HEK293 (cell line): ENCODE measurements around the gene TNN.

ENCODE experiments used
- CTCF ChIA-PET: fragments of 350-600 bp; formaldehyde crosslinking; extraction: SDS; loops from one replicate; lab custom pipeline; 2021; ENCODE audit warnings: antibody characterized with exemption; lab: Yijun Ruan, JAX
- POLR2A ChIA-PET: fragments of 300-600 bp; formaldehyde crosslinking; extraction: SDS; loops from one replicate; lab custom pipeline; 2020; ENCODE audit warnings: antibody characterized with exemption, inconsistent platforms; lab: Yijun Ruan, JAX
- H3K27ac ChIP-seq: fragments of 200-500 bp; sonication (Bioruptor generic); 2 replicates; pipeline ENCODE4 v1.5.1; 2014; ENCODE audit warnings: low read depth, low read length, control low read depth, inconsistent platforms; ENCODE audit errors: extremely low read depth
- H3K36me3 ChIP-seq, 2 experiments: fragments of 200-500 bp in 1 of 2; sonication (Bioruptor generic) in 1 of 2; 1 replicate in 1 of 2; 2 replicates in 1 of 2; pipeline ENCODE4 v1.5.1; 2014 to 2017; ENCODE audit warnings: inconsistent platforms in 2 of 2, low read length in 2 of 2; ENCODE audit not compliant: control insufficient read depth in 2 of 2, insufficient read depth in 1 of 2
- H3K4me1 ChIP-seq: fragments of 200-500 bp; sonication (Bioruptor generic); 2 replicates; pipeline ENCODE4 v1.5.1; 2014; ENCODE audit warnings: mild to moderate bottlenecking, low read length, inconsistent platforms; ENCODE audit not compliant: control insufficient read depth, insufficient read depth
- H3K4me3 ChIP-seq: 2 replicates; pipeline ENCODE4 v1.5.1; 2011; ENCODE audit warnings: low read depth, mild to moderate bottlenecking, control low read depth, low read length, moderate library complexity
- H3K9me3 ChIP-seq: fragments of 200-500 bp; sonication (Bioruptor generic); 2 replicates; pipeline ENCODE4 v1.5.1; 2014; ENCODE audit warnings: low read depth, low read length, inconsistent platforms; ENCODE audit not compliant: control insufficient read depth, insufficient read depth
- CTCF ChIP-seq: fragments of 450-650 bp; formaldehyde crosslinking; IDR thresholded peaks from 2 replicates; pipeline ENCODE4 v1.5.1; 2016; ENCODE audit warnings: missing biosample characterization, missing genetic modification characterization
- GLI2 ChIP-seq: fragments of 450-650 bp; formaldehyde crosslinking; IDR thresholded peaks from 2 replicates; pipeline ENCODE4; 2017; ENCODE audit warnings: missing biosample characterization, missing genetic modification characterization, low read depth, borderline replicate concordance
- GLIS1 ChIP-seq: fragments of 450-650 bp; formaldehyde crosslinking; IDR thresholded peaks from 2 replicates; pipeline ENCODE4 v1.5.1; 2016; ENCODE audit warnings: missing biosample characterization, missing genetic modification characterization
- HOXA7 ChIP-seq: sonication (generic); formaldehyde crosslinking; IDR thresholded peaks from 2 replicates; pipeline ENCODE4 v1.8.1; 2022; ENCODE audit warnings: missing genetic modification reagents, borderline replicate concordance
- MZF1 ChIP-seq: fragments of 450-650 bp; formaldehyde crosslinking; IDR thresholded peaks from 2 replicates; pipeline ENCODE4 v1.5.1; 2017; ENCODE audit warnings: missing biosample characterization, missing genetic modification characterization, borderline replicate concordance
- YY2 ChIP-seq: fragments of 450-650 bp; formaldehyde crosslinking; IDR thresholded peaks from 2 replicates; pipeline ENCODE4 v1.5.1; 2016; ENCODE audit warnings: missing biosample characterization, missing genetic modification characterization
- ZBTB1 ChIP-seq: fragments of 450-650 bp; formaldehyde crosslinking; IDR thresholded peaks from 2 replicates; pipeline ENCODE4 v1.5.1; 2016; ENCODE audit warnings: missing biosample characterization, missing genetic modification characterization
- ZBTB11 ChIP-seq: fragments of 450-650 bp; formaldehyde crosslinking; conservative IDR thresholded peaks from 2 replicates; pipeline ENCODE4 v1.5.1; 2016; ENCODE audit warnings: low read depth, missing biosample characterization, missing genetic modification characterization
- ZBTB21 ChIP-seq: fragments of 450-650 bp; formaldehyde crosslinking; IDR thresholded peaks from 2 replicates; pipeline ENCODE4 v1.5.1; 2017; ENCODE audit warnings: missing biosample characterization, missing genetic modification characterization
- ZBTB44 ChIP-seq: fragments of 450-650 bp; IDR thresholded peaks from 2 replicates; pipeline ENCODE4 v1.5.1; 2018; ENCODE audit warnings: missing biosample characterization, mild to moderate bottlenecking, missing genetic modification characterization
- ZFP37 ChIP-seq: fragments of 450-650 bp; formaldehyde crosslinking; IDR thresholded peaks from 2 replicates; pipeline ENCODE4 v1.5.1; 2016; ENCODE audit warnings: missing biosample characterization, missing genetic modification characterization
- ZNF211 ChIP-seq: fragments of 450-650 bp; formaldehyde crosslinking; IDR thresholded peaks from 2 replicates; pipeline ENCODE4 v1.5.1; 2016; ENCODE audit warnings: low read depth, missing biosample characterization, missing genetic modification characterization
- ZNF302 ChIP-seq: fragments of 450-650 bp; formaldehyde crosslinking; IDR thresholded peaks from 2 replicates; pipeline ENCODE4 v1.5.1; 2016; ENCODE audit warnings: missing biosample characterization, missing genetic modification characterization, low read depth
- ZNF341 ChIP-seq: fragments of 450-650 bp; formaldehyde crosslinking; IDR thresholded peaks from 2 replicates; pipeline ENCODE4; 2016; ENCODE audit warnings: low read depth, missing biosample characterization, missing genetic modification characterization
- ZNF423 ChIP-seq: fragments of 450-650 bp; formaldehyde crosslinking; IDR thresholded peaks from 2 replicates; pipeline ENCODE4 v1.5.1; 2016; ENCODE audit warnings: missing biosample characterization, missing genetic modification characterization
- ZNF510 ChIP-seq: fragments of 450-650 bp; formaldehyde crosslinking; IDR thresholded peaks from 2 replicates; pipeline ENCODE4 v1.5.1; 2018; ENCODE audit warnings: mild to moderate bottlenecking, missing genetic modification characterization, missing biosample characterization; ENCODE audit not compliant: insufficient replicate concordance
- ZNF514 ChIP-seq: fragments of 450-650 bp; formaldehyde crosslinking; IDR thresholded peaks from 2 replicates; pipeline ENCODE4 v1.5.1; 2016; ENCODE audit warnings: missing biosample characterization, missing genetic modification characterization
- ZNF521 ChIP-seq: fragments of 450-650 bp; formaldehyde crosslinking; IDR thresholded peaks from 2 replicates; pipeline ENCODE4 v1.5.1; 2017; ENCODE audit warnings: missing biosample characterization, mild to moderate bottlenecking, missing genetic modification characterization
- ZNF544 ChIP-seq: fragments of 450-650 bp; formaldehyde crosslinking; IDR thresholded peaks from 2 replicates; pipeline ENCODE4 v1.5.0; 2017; ENCODE audit warnings: missing biosample characterization, missing genetic modification characterization
- ZNF571 ChIP-seq: fragments of 450-650 bp; formaldehyde crosslinking; IDR thresholded peaks from 2 replicates; pipeline ENCODE4 v1.5.0; 2017; ENCODE audit warnings: missing biosample characterization, missing genetic modification characterization
- ZNF580 ChIP-seq: fragments of 450-650 bp; formaldehyde crosslinking; IDR thresholded peaks from 2 replicates; pipeline ENCODE4 v1.5.1; 2016; ENCODE audit warnings: missing biosample characterization, missing genetic modification characterization
- ZNF677 ChIP-seq: fragments of 450-650 bp; IDR thresholded peaks from 2 replicates; pipeline ENCODE4 v1.5.0; 2018; ENCODE audit warnings: missing biosample characterization, mild to moderate bottlenecking, missing genetic modification characterization, moderate library complexity
- ZXDB ChIP-seq: fragments of 450-650 bp; formaldehyde crosslinking; IDR thresholded peaks from 2 replicates; pipeline ENCODE4 v1.5.1; 2016; ENCODE audit warnings: missing biosample characterization, missing genetic modification characterization
- TF ChIP-seq, protein P1 (sequence below): fragments of 450-650 bp; formaldehyde crosslinking; IDR thresholded peaks from 2 replicates; pipeline ENCODE4 v1.5.1; 2017; ENCODE audit warnings: missing biosample characterization, missing genetic modification characterization

Gene TNN

GRCh38 chr1:175062858-175063257 lies 4.8 kb upstream of the TNN start (continued):
- TF ChIP-seq ZNF423 (tag by site-specific recombination), result no peak
- TF ChIP-seq, protein P1, sequence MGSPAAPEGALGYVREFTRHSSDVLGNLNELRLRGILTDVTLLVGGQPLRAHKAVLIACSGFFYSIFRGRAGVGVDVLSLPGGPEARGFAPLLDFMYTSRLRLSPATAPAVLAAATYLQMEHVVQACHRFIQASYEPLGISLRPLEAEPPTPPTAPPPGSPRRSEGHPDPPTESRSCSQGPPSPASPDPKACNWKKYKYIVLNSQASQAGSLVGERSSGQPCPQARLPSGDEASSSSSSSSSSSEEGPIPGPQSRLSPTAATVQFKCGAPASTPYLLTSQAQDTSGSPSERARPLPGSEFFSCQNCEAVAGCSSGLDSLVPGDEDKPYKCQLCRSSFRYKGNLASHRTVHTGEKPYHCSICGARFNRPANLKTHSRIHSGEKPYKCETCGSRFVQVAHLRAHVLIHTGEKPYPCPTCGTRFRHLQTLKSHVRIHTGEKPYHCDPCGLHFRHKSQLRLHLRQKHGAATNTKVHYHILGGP, result no peak
- TF ChIP-seq ZNF521 (tag by site-specific recombination), result no peak
- TF ChIP-seq ZNF211, result no peak
- no peak for TF ChIP-seq HOXA7 (CRISPR knock-in tag)
- no peak for TF ChIP-seq ZNF341 (tag by site-specific recombination)
- no peak for TF ChIP-seq GLIS1 (tag by site-specific recombination)
- TF ChIP-seq ZBTB44 (tag by site-specific recombination), result no peak
- no peak for TF ChIP-seq ZBTB11
- TF ChIP-seq, all 188 proteins: peak for 0

DNA sequence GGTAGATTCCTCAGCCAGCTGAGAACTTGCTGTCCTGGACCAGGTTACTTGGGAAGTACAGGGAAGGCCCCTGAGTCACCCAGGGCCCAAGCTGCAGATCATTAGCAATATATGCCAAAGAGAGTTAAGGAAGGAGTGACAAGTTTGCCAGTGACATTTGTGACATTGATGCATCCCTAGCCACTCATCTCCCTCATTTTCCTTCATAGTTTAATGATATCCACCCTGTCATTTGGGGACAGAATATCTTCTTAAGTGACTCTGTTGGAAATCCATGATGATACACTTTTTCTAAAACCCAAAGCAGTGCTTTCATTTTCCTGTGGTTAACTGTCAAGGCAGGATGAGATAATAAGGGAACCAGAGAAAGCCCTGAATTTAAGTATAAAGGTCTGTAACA lies 3.2 kb downstream of the TNN start:
- POLR2A ChIA-PET, result no interaction called here
- CTCF ChIA-PET, result no interaction called here
- Histone ChIP-seq H3K27ac (no peak overlapping the region), H3K4me3 (no peak overlapping the region), H3K4me1 (no peaks in the 10 kb centered on the region), H3K36me3 (no peaks in the 10 kb centered on the region), H3K9me3 (no peaks in the 10 kb centered on the region)
- TF ChIP-seq CTCF (tag by site-specific recombination), result no peak
- no peak for TF ChIP-seq ZBTB21 (tag by site-specific recombination)

- CTCF ChIA-PET, result no interaction called here
- H3K4me3 ChIP-seq, result no peak overlapping the region
- POLR2A ChIA-PET, result no interaction called here
- TF ChIP-seq ZFP37 (tag by site-specific recombination) (no peak), ZNF510 (tag by site-specific recombination) (no peak), ZNF571 (tag by site-specific recombination) (no peak), ZNF514 (no peak), ZNF580 (no peak), GLI2 (no peak), ZNF677 (tag by site-specific recombination) (no peak), MZF1 (tag by site-specific recombination) (no peak), YY2 (no peak), ZBTB1 (tag by site-specific recombination) (no peak), ZNF302 (tag by site-specific recombination) (no peak), ZNF544 (no peak), ZXDB (no peak)
These were observed 3.8 kb downstream of the TNN start for GRCh38 chr1:175071276-175071943.

More at GRCh38 chr1:175071276-175071943, 3.8 kb downstream of the TNN start:
- Histone ChIP-seq H3K9me3 (no peaks in the 10 kb centered on the region), H3K27ac (no peak overlapping the region), H3K4me1 (no peaks in the 10 kb centered on the region), H3K36me3 (no peaks in the 10 kb centered on the region)
